Upper lobe of left lung (tissue), 6 donors: ENCODE data around the gene IL6ST. TPM values are rescaled to one million over a fixed set of nuclear protein-coding genes. Genes with fewer than 3 reads are reported as not detected.
A peak's percentile ranks its signal among the peaks of the same experiment; 100 is the strongest.

ENCODE experiments used
- ATAC-seq, 2 donors: fragments of 200-7000 bp; cut with Tn5 transposase; one replicate each; pipeline ENCODE4 v1.9.1; 2022; ENCODE audit warnings: mild to moderate bottlenecking in 2 of 2, moderate library complexity in 2 of 2; ENCODE audit not compliant: low FRiP score in 2 of 2
- DNase-seq, 2 donors: peaks; one replicate each; pipeline ENCODE4 v3.0.0-alpha.2; 2019 to 2020
- H3K27ac ChIP-seq, 4 donors: fragments of 200-600 bp; sonication (generic); one replicate each; pipeline ENCODE4 v1.5.1; 2016 to 2019
- H3K27me3 ChIP-seq, 4 donors: fragments of 200-600 bp; sonication (generic); one replicate each; pipeline ENCODE4 v1.5.1; 2017 to 2019
- H3K36me3 ChIP-seq, 4 donors: fragments of 200-600 bp; sonication (generic); one replicate each; pipeline ENCODE4 v1.5.1; 2016 to 2019
- H3K4me1 ChIP-seq, 4 donors: fragments of 200-600 bp; sonication (generic); one replicate each; pipeline ENCODE4 v1.5.1; 2018 to 2019
- H3K4me3 ChIP-seq, 4 donors: fragments of 200-600 bp; sonication (generic); one replicate each; pipeline ENCODE4 v1.5.1; 2017 to 2019; ENCODE audit warnings: mild to moderate bottlenecking in 2 of 4, moderate library complexity in 1 of 4
- H3K9me3 ChIP-seq, 4 donors: fragments of 200-600 bp; sonication (generic); one replicate each; pipeline ENCODE4 v1.5.1; 2018 to 2019
- CTCF ChIP-seq, 6 experiments: fragments of 450-650 bp in 4 of 6; fragments of 200-600 bp in 2 of 6; sonication (generic) in 2 of 6; IDR thresholded peaks; one replicate each; pipeline ENCODE4 v1.5.1; 2016 to 2019; ENCODE audit warnings: antibody characterized with exemption in 6 of 6
- EP300 ChIP-seq, 4 donors: sonication (generic); formaldehyde crosslinking; IDR thresholded peaks; one replicate each; pipeline ENCODE4 v1.5.1; 2017; ENCODE audit warnings: antibody characterized with exemption in 4 of 4, control low read depth in 2 of 4
- POLR2A ChIP-seq, 4 donors: fragments of 450-650 bp; IDR thresholded peaks; one replicate each; pipeline ENCODE4 v1.5.1; 2016 to 2017; ENCODE audit warnings: antibody characterized with exemption in 4 of 4, mild to moderate bottlenecking in 2 of 4
- POLR2AphosphoS5 ChIP-seq, 2 donors: sonication (generic); formaldehyde crosslinking; IDR thresholded peaks; one replicate each; pipeline ENCODE4 v1.5.1; 2017; ENCODE audit warnings: antibody characterized with exemption in 2 of 2
- WGBS, 2 donors: methylation state at CpG; one replicate each; pipeline ENCODE4 v1.1.5; 2017 to 2018; 5-methylcytosine and 5-hydroxymethylcytosine counted together
- total RNA-seq, 6 donors: library from RNA; depleted of rRNA in 4 of 6; stranded (reverse); fragments of >200 nt in 4 of 6; gene quantifications; one replicate each; pipeline versions ENCODE4 v1.1.0 to v1.2.1, GENCODE V29; 2016 to 2021
- donor health status: DM: no; HTN: no; CAD: no; lungs with moderate emphysema.
- donor health status: DM: no; HTN: yes; CAD: no; lungs with severe emphysema.

IL6ST gene
- total RNA-seq, 6 donors from 2014 or later = 177 to 383 (median 300) TPM

DNA sequence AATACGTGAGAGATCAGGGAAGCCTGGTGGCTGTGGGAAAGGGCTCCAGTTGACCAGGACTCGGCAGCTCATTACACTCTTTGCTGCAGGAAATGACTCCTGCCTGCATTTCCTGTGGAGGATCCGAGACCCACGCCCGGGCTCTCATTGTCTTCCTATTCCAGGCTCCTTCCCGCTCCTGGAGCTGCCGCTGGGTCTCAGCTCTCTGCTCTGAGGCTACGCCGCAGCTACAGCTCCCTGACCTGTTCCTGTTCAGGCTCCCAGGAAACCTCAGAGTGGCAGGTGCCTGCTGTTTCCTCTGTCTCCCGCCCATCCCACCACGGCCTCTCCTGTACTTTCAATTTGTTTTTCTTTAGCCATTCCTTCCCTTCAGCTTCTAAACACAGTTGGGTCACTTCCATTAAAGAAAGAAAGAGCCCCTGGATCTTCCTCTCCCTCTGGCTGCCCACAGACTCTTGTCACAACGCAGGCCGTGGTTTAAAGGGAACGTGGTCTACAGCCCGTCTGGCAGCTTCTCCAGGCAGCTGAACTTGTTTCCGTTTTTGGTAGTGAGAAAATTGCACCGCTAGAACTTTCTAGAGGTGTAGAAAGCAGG lies 71.5 kb downstream of the IL6ST start:
- Histone ChIP-seq H3K4me3 (peak overlapping the region; percentile 14 to 51 (median 40)), H3K27me3 (no peaks in the 10 kb centered on the region), H3K27ac (peak overlapping the region; percentile 44 to 76 (median 65)), H3K4me1 (peaks cover 0 to 10% (median 0%) of the 10 kb centered on the region in 4 donors), H3K9me3 (no peaks in the 10 kb centered on the region), H3K36me3 (no peaks in the 10 kb centered on the region)
- ATAC-seq (peak in 1 of 2 donors; percentile 53), DNase-seq (peak in 1 of 2 donors; percentile 29)
- TF ChIP-seq POLR2A (IDR thresholded peaks at IDR 0.05) = no peak
- peak in 1 of 4 donors; percentile 1 for TF ChIP-seq EP300 (IDR thresholded peaks at IDR 0.05)
- no peak for TF ChIP-seq CTCF (IDR thresholded peaks at IDR 0.05)
- 21 to 28% methylated on average over 16 to 17 of the region's 17 CpGs for WGBS, 2 donors

DNA sequence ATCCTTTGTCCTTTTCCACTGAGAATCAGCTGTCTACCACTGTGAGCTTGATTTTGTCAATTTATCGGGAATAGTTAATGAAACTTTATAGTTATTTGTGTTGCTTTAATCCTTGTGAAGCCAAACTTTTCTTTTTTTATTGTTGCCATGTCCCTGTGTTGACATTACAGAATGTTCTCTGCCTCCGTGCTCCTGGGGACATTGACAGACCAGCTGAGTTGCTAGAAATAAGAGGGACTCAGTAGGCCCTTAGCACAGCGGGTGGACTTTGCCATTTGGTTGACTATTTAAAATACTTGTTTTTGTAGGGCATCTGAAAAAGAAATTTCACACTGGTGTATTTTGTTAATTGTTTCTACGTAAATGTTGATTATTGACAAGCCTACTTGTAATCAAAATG lies 73.1 kb downstream of the IL6ST start:
- H3K27me3 ChIP-seq = no peaks in the 10 kb centered on the region
- ATAC-seq (no peak), DNase-seq (no peak)
- peaks cover 0 to 10% (median 0%) of the 10 kb centered on the region in 4 donors for H3K4me1 ChIP-seq
- no peaks in the 10 kb centered on the region for H3K36me3 ChIP-seq
- 93 to 95% methylated on average over 4 of the region's 4 CpGs for WGBS, 2 donors
- TF ChIP-seq POLR2AphosphoS5 (IDR thresholded peaks at IDR 0.05) (no peak), EP300 (IDR thresholded peaks at IDR 0.05) (no peak), CTCF (IDR thresholded peaks at IDR 0.05) (no peak), POLR2A (IDR thresholded peaks at IDR 0.05) (no peak)
- no peak overlapping the region for H3K27ac ChIP-seq
- H3K4me3 ChIP-seq = no peak overlapping the region
- no peaks in the 10 kb centered on the region for H3K9me3 ChIP-seq

DNA sequence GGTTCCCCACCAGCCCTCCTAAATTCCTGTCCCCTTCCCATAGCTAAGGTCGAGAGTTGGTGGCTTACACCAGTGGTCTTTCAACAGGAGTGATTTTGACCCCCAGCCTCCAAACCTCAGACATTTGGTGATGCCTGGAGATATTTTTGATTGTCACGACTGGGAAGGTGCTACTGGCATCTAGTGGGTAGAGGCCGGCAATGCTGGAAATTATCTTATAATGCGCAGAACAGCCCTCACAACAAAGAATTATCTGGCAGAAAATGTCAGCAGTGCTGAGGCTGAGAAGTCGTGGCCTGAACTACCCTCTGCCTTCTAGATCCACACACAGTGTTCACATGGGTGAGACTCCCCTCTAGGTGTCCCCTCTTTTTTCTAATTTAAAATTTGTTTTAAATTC lies 74.0 kb downstream of the IL6ST start:
- H3K9me3 ChIP-seq = no peaks in the 10 kb centered on the region
- no peak for DNase-seq
- H3K27me3 ChIP-seq = no peaks in the 10 kb centered on the region
- no peak for TF ChIP-seq POLR2AphosphoS5 (IDR thresholded peaks at IDR 0.05)
- TF ChIP-seq POLR2A (IDR thresholded peaks at IDR 0.05) = no peak
- no peak for TF ChIP-seq EP300 (IDR thresholded peaks at IDR 0.05)
- no peak for TF ChIP-seq CTCF (IDR thresholded peaks at IDR 0.05)
- H3K4me3 ChIP-seq = no peak overlapping the region
- no peaks in the 10 kb centered on the region for H3K36me3 ChIP-seq
- H3K4me1 ChIP-seq = peaks cover 0 to 9% (median 0%) of the 10 kb centered on the region in 4 donors
- H3K27ac ChIP-seq = no peak overlapping the region
- WGBS, 2 donors = 77 to 81% methylated on average over 5 of the region's 5 CpGs
- ATAC-seq = no peak

- no peak for TF ChIP-seq EP300 (IDR thresholded peaks at IDR 0.05)
- no peak for TF ChIP-seq CTCF (IDR thresholded peaks at IDR 0.05)
- no peak for TF ChIP-seq POLR2AphosphoS5 (IDR thresholded peaks at IDR 0.05)
- no peak for TF ChIP-seq POLR2A (IDR thresholded peaks at IDR 0.05)
These were observed 75.1 kb downstream of the IL6ST start for GRCh38 chr5:55919625-55920024.

More at GRCh38 chr5:55919625-55920024, 75.1 kb downstream of the IL6ST start:
- no peak for DNase-seq
- ATAC-seq = no peak
- Histone ChIP-seq H3K27me3 (no peaks in the 10 kb centered on the region), H3K27ac (no peak overlapping the region), H3K9me3 (no peaks in the 10 kb centered on the region), H3K4me3 (no peak overlapping the region), H3K4me1 (peaks cover 0 to 6% (median 0%) of the 10 kb centered on the region in 4 donors), H3K36me3 (no peaks in the 10 kb centered on the region)
- WGBS, 2 donors = 58 to 88% methylated on average over 1 to 3 of the region's 3 CpGs
